Spleen (tissue), 7 donors: ENCODE data around the gene AKAP12.

Experiments used
- POLR2A ChIP-seq, 3 donors: fragments of 450-650 bp; IDR thresholded peaks; one replicate each; pipeline ENCODE4 v1.5.1; 2017; ENCODE audit warnings: antibody characterized with exemption in 3 of 3, mild to moderate bottlenecking in 1 of 3
- TF ChIP-seq, protein P1 (sequence below), 11 experiments: fragments of 200-600 bp in 7 of 11; fragments of 450-650 bp in 4 of 11; sonication (generic) in 4 of 11; IDR thresholded peaks in 8 of 11; conservative IDR thresholded peaks in 3 of 11; 1 replicate in 7 of 11; 2 replicates in 4 of 11; pipeline versions ENCODE4 v1.4.0 to v1.8.0; 2016 to 2021; ENCODE audit warnings: antibody characterized with exemption in 11 of 11, inconsistent platforms in 4 of 11, mild to moderate bottlenecking in 1 of 11
- donor health status: DM: no; HTN: no; CAD: no; lungs with moderate emphysema.
- donor health status: DM: no; HTN: no; CAD: no.
- donor health status: DM: no; HTN: no; CAD: no.

DNA sequence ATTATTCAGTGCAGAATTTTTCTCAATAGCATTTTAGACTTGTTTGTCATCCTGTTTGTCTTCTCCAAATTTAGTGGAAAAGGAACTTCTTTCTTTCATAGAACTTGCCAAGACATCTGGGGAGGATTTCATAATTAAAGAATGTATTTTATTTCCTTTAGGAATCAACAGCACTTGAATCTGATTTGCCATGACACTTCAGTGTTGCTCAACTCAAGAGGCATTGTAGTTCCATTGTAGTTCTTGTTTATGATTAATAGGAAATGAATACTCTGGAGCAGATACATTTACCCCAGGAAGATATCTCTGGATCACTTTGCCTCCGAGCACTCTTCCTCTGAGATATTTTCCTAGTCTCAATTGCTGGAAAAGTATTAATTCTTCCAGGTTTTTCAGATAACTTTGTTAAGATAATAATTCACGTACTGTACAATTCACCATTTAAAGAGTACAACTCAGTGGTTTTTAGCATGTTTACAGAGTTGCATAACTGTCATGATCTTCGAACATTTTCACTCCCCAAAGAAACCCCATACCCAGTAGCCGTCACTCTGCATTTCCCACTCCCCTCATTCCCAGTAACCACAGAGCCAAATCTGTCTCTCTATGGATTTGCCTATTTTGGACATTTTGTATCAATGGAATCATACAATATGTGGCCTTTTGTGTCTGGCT lies 29.7 kb downstream of the AKAP12 start:
- TF ChIP-seq, protein P1, sequence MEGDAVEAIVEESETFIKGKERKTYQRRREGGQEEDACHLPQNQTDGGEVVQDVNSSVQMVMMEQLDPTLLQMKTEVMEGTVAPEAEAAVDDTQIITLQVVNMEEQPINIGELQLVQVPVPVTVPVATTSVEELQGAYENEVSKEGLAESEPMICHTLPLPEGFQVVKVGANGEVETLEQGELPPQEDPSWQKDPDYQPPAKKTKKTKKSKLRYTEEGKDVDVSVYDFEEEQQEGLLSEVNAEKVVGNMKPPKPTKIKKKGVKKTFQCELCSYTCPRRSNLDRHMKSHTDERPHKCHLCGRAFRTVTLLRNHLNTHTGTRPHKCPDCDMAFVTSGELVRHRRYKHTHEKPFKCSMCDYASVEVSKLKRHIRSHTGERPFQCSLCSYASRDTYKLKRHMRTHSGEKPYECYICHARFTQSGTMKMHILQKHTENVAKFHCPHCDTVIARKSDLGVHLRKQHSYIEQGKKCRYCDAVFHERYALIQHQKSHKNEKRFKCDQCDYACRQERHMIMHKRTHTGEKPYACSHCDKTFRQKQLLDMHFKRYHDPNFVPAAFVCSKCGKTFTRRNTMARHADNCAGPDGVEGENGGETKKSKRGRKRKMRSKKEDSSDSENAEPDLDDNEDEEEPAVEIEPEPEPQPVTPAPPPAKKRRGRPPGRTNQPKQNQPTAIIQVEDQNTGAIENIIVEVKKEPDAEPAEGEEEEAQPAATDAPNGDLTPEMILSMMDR (IDR thresholded peaks at IDR 0.05 in 8 of 11, conservative IDR thresholded peaks at IDR 0.05 in 3 of 11) = no peak
- no peak for TF ChIP-seq POLR2A (IDR thresholded peaks at IDR 0.05)
